HG03469 (cell line): ENCODE measurements around the gene ADRA2A.

Experiments
- ATAC-seq: cut with Tn5 transposase; IDR thresholded peaks from one replicate; pipeline ENCODE4 v1.9.1; 2021; ENCODE audit warnings: mild to moderate bottlenecking, moderate library complexity, moderate number of reproducible peaks; ENCODE audit not compliant: unreplicated experiment

Gene ADRA2A

DNA sequence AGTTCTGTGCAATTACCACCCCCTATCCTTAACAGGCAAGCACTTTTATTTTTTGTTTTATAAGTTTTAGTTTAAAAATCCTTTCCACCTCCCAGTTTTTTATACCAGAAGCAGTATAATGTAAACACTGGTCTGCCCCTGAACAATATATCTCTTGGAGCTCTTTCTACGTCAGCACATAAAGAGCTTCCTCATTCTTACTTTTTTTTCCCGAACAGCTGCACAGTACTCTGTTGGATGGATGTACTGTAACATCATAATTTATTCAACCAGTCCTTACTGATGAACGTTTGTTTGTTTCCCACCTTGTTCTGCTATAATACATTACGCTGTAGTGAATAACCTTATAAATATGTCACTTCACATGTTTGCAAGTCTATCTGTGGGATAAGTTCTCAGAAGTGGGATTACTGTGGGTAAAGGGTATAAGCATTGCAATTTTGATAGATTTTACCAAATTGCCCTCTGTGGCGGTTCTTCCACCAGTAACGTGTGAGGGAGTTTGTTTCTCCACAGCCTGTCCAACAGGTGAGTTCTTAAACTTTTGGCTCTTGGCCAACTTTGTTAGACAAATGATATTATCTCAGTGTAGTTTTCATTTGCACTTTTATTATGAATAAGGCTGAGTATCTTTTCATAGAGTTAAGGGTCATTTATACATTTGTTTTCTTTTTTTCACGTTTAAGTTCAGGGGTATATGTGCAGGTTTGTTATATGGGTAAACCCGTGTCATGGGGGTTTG is 32.8 kb downstream of the ADRA2A start:
- no peak for ATAC-seq

DNA sequence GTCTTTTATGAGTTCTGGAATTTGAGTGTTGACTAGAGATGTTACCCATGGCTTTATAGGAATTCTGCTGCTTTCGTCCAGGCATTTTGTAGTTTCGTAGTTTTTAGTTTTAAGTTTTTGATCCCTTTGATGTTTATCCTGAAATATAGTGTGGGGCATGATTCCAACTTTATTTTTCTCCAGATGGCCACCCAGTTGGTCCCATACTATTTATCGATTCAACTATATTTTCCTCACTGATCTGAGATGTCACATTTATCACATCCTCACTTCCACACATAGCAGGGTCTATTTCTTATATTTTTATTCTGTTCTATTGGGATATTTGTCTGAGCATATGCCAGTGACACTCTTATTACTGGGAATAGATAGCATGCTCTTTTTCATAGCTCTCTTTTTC is 33.9 kb downstream of the ADRA2A start:
- no peak for ATAC-seq

DNA sequence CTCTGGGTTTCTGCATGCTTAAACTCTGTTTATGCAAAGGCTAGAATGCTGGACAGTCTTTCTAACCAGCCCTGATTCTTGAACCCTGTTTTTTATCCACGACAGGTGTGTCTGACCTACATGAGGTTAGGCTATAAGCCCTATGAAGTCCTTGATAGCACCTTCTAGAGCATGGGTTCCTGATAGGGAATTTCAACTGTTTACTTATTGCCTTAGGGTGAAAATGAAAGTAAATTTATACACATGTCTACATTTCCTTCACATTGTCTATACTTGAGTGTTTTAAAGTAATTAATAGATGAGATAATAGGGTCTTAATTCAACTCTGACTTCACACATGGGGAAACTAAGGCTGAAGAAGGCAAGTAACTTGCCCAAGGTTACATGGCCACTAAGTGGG is 35.5 kb downstream of the ADRA2A start:
- ATAC-seq = no peak

- no peak for ATAC-seq
These were observed 36.6 kb downstream of the ADRA2A start for GRCh38 chr10:111113238-111113960.

GRCh38 chr10:111113961-111114757 is 37.3 kb downstream of the ADRA2A start:
- no peak for ATAC-seq

DNA sequence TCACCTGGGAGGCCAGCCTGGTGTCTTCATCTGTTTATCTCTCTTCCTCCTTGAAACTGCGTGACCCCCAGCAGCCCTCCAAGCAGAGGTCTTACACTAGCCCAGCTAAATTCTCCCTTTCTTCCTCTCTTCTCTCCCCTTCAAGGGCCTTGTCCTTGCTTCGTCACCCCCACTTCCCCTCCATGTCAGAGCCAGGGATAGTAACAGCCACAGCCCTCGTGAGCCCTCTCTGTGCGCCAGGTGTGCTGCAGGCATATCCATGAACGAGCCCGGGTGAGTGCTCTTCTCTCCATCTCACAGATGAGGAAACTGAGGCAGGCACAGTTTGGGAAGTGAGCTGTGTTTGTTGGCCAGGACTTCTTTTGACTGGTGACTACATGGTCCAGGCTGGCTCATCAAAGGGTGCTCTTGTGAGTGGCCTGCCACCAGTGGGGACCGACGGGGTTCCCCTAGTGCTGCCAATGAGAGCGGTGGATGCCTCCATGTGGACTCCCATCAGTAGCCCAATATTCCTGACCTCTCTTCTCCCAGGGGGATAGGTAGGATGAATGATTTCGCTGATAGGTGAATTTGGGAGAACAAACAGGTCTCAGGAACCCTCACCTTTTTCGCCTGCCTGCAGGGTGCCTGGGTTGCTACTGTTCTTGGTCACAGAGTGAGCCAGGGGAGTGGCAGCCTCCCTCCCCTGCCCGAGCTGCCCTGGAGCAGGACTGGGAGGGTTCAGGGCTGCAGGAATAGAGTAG is 38.1 kb downstream of the ADRA2A start:
- ATAC-seq = no peak

GRCh38 chr10:111116211-111116610 is 39.4 kb downstream of the ADRA2A start:
- ATAC-seq = no peak

DNA sequence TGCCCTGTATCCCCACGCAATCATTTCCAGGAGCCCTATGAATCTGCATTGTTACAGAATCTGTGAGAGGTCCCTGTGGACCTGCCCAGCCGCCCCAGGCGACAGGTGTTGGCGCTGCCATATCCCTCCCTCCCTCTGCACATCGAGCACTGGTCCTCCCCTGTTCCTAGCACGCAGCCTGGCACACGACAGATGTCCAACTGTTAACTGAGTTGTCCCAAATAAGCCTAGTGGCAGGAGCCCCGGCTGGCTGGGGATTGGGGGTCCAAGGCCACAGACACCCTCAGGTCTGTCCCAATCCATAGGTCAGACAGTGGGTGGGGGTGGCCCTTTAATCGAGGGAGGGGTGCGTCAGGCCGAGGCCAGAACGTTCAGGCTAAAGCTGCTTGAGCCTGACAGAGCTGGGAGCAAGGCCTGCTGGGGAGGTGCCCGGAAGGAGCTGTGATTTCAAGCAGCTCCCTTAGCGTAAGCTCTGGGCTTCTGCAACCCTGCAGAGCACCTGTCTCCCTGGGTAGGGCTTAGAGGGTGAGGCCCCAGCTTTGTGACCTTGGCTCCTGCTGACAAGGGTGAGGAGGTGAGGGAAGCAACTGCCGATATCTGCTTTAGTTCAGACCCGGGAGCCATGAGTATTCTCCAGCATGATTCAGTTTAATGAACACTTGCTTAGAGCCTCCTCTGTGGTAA is 40.1 kb downstream of the ADRA2A start:
- no peak for ATAC-seq

DNA sequence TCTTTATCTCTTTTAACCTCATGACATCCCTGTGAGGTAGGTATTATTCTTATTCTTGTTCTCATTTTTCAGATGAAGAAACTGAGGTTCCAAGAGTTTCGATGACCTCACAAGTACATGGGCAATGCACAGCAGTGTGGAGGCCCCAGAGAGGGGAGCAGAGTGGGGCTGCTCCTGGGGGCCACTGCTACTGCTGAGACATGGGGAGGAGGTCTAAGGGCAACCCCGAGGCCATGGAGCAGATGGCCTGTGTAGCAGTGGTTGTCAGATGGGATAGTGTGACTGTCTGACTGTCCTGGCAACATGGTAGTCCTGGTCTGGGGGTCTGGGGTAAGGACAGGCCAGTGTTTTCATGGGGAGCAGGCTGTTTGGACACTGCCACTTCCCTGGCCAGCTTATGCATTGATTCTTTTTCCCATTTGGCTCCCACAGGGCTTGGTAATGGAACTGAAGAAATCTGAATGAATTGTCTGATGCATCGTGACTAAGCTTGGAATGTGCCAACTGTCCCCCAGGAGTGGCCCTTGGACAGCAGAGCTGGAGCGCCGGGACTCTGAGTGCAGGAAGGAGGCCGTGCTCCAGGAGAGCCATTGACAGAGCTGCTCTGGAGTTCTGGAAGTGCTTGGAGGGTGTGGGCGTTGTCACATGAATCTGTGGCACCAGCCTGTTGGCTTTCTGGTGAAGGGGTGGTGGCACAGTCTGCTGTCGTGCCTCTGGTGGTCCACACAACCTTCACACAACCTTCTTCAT is 40.9 kb downstream of the ADRA2A start:
- no peak for ATAC-seq

GRCh38 chr10:111118758-111119157 is 41.9 kb downstream of the ADRA2A start:
- no peak for ATAC-seq

DNA sequence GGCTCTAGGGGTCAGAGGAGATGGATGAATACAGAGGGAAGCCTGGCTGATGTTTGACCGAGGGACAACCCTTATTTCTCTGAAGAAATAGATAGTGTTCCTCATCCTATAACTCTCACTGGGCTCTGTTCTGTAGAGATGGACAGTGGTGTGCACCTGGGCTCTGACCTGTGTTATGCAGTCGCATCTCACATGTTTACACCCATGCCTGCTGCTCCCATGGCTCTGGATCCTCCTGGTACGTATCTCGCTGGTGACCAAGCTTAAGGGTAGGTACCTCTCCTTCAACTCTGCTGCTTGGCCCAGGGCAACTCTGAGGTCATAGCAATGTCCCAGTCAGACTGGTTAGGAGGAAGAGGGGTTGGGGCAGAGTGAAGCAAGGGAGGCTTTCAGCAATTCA is 42.8 kb downstream of the ADRA2A start:
- no peak for ATAC-seq

DNA sequence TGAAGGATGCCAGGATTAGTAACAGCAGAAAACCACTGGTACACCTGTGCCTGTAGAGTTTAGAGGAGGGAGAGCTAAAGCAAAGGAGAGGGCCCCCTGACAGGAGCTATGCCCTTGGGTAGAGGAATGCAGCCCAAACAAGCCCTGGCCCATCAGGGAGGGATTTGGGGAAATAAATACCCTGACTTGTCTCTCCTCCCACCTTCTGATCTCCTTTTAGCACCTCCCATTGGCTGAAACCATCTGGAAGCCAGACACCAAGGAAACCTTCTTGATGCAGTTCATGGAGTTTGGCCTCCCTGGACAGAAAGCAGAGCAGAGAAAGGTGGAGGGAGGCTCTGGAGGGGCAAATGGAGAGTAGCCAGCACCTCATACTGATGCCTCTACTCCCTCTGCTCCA is 45.3 kb downstream of the ADRA2A start:
- ATAC-seq = no peak

- ATAC-seq = no peak
These were observed 47.1 kb downstream of the ADRA2A start for GRCh38 chr10:111123883-111124282.

GRCh38 chr10:111125102-111125501 is 48.3 kb downstream of the ADRA2A start:
- ATAC-seq = no peak

- ATAC-seq = no peak
These were observed 49.2 kb downstream of the ADRA2A start for GRCh38 chr10:111126077-111126476.

- ATAC-seq = no peak
These were observed 50.4 kb downstream of the ADRA2A start for GRCh38 chr10:111127081-111127848.

- ATAC-seq = no peak
These were observed 51.7 kb downstream of the ADRA2A start for GRCh38 chr10:111128331-111129180.

GRCh38 chr10:111129363-111129762 is 52.5 kb downstream of the ADRA2A start:
- ATAC-seq = no peak
